Stimulated activated CD4-positive, alpha-beta T cell treated with anti-CD3 and anti-CD28 coated beads, TNF-alpha, amount 100 ng/mL, for 1 hour (primary cell): ENCODE data around the gene KLHL29.

Experiments used
- DNase-seq, 3 donors: peaks; one replicate each; pipeline ENCODE4 v3.0.0-alpha.2; 2020; ENCODE audit warnings: low read depth in 3 of 3, low spot score in 1 of 3

The KLHL29 gene

DNA sequence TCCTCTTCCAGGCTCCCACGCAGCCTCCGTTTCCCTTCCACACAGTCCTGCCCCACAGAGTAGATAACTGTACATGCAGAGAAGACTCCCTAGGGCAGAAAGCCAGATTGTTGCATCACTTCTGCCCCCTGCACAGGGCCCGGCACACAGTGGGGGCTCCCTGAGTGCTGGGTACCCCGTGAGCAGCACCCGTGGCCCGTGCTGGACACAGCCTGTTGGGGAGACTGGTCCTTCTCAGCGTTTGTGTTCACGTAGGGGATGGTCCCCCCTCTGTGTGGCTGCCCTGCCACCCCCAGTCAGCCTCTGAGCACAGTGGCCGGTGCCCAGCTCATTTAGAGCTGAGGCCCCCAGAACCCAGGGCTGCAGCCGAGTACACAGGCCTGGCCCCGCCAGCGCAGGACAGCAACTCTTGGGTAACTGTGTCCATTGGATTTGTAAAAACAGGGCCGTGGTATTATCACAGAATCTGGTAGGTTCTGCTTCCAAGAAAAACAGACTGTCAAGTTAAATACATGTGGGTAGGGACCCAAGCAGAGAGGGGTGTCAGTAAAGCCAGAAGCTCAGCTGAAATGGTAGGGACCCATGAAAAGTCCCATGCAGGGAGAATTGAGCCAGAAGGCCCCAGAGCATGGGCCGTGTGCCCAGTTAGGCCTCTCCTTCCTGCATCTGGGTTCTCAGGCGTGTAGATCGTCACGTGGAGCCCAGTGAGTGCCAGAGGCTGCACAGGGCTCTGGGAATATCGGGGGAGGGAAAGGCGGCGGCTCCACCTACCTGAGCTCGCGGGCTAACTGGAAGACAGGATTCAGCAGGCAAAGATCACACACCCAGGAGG lies 284.6 kb downstream of the KLHL29 start:
- no peak for DNase-seq

DNA sequence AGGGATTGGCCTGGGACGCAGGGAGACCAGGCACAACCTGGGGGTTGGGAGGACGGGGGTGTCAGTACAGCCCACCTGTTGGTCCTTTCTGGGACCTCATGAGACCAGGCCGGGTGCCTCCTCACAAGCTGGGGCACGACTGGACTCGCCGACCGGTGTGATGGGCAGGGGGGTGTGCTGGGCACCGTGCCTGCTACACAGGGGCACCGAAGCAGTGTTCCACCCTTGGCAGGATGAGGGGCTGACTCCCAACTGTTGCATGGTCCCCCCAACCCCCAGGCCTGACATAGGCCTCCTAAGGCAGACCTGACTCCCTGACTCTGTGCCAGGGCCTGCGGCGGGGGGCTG lies 285.2 kb downstream of the KLHL29 start:
- no peak for DNase-seq

DNA sequence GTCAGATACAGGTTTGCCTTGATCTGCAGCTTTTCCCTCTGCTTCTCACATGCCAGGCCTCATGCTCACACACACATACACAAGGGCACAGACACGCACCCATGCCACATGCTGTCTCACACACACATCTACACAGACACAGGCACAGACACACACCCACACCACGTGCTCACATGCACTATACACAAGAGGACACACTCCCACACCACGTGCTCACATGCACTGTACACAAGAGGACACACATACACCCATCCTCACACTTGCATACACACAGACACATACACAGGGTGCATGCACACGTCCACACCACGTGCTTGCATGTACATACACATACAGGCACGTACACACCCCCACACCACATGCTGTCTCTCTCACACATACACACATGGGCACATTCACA lies 288.1 kb downstream of the KLHL29 start:
- no peak for DNase-seq

DNA sequence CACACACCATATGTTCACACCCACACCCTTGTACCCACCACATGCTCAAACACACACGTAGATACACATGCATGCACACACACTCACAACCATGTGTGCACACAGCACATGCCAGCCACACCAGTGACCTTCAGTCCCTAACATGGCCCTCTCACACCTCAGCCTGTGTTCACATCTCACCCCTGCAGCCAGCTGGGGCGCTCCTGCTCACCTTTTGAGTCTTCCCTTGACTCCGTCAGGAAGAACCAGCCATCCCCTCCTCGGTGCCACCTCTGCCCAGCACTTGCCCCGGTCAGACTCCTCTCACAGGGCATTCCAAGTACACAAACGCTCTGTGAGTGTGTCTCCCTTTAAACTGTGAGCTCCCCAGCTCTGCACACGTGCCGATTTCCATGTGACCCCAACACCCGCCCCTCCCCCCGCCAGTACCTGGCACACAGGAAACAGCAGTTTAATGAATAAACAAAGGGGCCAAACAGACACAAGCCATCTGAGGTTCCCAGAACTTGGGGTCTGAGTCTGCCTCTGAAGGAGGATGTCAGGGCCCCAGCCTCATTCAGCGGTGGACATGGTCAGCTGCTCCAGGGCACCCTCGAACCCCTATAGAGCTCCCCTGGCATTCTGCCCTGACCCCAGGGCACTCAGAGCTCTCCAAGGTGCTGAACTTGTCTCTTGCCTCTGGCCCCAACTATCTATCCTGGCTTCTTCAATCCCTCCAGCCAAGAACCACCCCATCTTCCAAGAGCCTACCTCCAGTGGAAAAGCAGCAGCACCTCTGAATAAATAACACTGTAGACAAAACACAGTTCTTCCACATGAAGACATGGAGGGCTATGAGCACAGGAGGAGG lies 289.1 kb downstream of the KLHL29 start:
- DNase-seq = no peak

DNA sequence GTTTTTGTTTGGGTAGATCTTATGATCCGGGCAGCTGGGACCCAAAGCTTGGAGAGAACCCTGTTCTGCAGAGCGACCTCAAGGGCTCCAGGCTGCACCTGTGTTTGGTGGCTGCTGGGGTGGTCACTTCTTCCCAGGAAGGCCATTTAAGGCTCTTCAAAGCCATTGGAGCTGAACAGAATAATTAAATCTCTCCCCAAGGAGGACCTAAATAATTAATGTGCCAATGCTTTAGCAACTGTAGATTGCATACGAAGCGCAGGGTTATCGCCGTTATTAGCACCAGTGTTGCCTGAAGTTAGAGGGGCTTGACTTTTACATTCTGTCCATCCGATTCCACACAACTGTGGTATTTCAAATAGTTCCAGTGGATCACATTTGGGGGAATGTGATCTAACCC lies 290.5 kb downstream of the KLHL29 start:
- no peak for DNase-seq

DNA sequence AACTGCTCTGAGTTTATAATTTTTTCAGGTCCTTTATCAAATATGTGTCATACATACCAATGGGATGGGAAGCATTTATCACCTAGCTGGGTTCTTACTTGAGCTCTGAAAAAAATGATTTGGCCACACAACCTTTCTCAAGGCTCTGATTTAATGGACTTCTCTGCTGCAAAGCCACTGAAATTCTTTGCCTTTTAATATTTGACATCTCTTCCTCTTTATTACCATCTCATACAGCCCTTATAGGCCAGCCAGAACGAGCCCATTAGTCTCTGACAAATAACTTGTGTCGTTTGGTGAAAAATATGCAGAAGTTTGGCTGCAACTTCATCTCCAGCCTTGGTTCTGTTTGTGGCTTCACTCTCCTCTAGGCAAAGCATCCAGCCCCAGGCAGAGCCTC lies 292.9 kb downstream of the KLHL29 start:
- DNase-seq = no peak

DNA sequence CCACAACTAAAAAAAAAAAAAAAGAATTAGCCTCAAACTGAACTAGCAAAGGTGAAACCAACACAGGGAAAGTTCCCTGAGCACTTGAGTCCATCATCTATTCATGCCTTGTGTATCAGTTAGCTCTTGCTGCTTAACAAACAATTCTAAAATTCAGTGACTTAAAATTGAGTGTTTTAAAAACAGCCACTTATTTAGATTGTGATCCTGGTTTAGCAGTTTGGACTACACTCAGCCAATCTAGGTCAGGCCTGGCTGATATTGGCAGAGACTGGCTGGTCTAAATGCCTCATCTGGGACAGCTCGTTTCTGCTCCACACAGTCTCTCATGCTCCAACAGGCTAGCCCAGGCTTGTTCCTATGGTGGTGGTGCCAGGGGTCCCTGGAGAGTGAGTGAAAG lies 294.1 kb downstream of the KLHL29 start:
- no peak for DNase-seq

DNA sequence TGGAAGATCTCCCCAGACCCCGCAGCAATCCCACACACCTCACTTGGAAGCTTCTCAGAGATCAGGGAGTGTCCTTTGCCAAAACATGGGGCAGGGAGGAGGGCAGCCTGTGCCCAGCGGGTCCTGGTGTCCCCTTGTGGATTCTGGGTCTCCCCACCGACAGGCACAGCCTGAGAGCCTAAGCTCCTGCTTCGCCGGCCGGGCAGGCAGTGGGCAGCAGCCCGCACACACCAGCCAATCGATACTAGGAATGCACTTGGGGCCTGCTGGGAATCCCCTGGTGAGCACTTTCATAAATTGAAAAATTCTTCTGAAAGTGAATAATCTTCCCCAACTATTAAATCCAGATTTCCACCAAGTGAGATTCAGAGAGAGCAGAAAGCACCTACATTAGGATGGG lies 296.0 kb downstream of the KLHL29 start:
- no peak for DNase-seq

DNA sequence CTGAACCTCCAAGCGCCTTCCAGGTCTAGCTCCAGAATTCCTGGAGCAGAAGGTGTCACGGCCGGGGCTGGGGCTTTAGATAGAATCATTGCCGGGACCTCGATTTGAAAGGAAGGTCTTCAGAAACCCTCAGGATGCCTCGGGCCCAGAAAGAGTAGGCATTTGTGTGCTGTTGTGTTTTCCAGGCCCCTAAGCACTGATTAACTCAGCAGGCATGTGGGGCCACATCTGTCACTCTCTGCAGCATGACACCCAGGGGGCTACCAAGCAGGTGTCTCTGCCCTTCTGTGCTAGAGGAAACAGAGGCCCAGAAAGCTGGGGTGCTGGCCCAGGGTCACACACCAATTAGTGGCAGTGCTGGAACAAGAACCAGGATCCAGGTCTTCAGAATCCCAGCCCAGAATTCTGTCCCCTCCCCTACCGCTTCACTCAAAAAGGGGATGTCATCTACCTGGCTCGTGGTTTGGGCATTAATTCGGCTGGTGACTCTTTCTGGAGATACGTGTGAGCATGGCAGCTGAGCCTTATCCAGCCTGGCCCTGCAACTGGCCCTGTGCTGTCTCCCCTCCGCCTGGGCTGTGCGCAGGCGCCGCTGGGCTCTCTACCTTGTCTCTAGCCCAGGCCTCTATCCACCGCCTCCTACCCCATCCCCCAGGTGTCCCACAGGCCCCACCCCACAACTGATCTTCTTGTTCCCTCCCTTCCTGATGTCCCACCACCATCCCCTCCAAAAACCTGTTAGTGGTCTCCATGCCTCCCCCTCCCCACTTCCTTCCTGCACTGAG lies 296.6 kb downstream of the KLHL29 start:
- no peak for DNase-seq

DNA sequence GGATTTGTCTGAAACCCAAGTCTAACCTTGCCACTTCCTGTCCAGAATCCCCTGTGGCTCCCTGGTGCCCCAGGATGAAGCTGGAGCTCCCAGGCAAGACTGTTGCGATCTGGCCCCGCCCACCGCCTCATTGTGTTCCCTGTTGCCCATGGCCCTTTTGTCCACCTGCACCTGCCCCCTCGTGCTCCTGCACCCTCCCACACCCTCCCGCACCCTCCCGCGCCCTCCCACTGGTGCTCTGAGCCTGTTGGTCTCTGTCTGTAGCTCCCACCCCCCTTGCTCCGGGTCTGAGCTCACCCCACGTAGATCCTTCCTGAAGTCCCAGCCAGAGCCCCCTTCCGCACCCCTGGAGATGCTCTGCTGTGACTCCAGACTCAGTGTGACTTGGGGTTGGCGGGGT lies 297.5 kb downstream of the KLHL29 start:
- DNase-seq = no peak

DNA sequence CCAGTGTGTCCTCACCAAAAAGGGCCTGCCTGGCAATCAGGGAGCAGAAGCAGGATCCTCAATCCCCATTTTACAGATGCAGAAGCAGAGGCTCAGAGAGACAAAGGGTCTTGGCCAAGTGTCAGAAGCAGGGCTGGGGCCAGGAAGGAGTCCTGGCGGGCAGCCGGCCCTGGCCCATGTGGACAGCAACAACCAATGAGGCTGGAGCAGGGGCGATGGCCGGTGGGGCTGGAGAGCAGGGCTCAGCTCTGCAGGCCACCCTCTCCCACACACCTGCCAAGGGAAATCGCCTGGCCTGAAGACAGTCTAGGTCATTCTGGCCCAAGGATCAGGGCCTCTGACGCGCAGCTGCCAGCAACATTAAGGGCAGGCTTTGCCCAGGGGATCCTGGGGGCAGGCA lies 298.0 kb downstream of the KLHL29 start:
- no peak for DNase-seq

DNA sequence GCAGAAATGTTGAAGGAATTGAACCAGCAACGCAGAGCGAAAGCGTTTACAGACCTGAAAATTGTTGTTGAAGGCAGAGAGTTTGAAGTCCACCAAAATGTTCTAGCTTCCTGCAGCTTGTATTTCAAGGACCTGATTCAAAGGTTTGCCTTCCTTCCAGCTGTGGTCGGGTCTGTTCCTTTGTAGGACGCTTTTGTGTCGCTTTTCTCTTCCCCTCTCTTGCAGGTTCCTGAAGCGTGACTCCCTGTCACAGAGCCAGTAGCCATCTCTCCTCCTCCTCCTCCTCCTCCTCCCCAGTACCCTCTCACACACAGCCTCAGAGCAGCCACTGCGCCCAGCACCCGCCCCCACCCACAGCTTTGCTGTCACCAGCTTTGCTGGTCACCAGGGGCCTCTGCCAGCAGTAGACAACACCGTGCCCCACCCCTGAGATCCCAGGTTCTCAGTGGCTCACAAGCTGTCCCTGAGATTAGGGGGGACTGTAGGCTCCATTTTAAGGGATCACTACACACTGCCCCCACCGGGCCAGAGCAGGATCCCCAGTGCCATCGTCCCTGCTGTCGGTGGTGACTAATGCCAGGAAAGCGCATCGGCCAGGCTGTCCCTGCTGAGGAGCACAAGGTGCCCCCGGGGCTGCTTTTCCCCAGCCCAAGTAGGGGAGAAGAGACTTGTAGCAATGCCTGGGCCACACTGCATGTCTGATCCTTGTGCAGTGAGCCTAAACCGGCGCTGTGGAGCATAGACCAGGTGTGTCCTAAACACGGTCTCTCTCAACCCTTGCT lies 299.6 kb downstream of the KLHL29 start:
- no peak for DNase-seq

DNA sequence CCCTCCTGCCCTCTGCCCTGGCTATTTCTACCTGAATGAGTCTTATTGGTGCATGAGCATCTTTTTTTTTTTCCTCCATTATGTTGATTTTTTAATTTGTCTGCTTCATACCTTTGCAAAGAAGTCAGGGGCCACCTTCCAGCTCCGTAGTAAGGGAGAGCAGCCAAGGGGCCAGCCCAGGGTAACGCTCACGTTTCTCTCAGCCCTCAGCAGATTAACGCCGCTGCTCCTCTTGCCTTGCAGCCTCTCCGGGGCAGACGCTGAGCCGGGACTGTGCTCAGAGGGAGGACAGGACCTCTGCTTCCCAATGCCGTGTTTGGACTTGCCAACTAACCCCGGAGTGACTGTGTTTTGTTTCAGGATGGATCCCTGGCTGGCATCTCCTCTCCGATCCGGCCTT lies 300.2 kb downstream of the KLHL29 start:
- DNase-seq = no peak

DNA sequence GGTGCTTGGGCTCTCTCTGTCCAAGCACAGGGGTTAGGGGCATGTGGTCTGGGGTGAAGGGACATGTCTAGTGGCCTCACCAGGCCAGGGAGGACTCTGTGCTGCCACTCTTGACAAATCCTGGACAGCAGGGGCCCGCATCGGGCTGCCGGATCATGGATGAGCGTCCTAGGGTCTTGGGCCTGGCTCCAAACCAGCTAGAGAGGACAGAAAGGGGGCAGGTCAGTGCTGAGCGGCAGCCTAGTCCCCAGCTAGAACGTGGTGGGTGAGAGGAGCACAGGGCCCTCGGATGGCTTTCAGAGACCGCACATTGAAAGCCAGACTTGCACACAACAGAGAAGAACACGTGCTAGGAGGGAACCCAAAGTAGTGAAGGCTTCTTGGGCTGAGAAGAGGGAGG lies 300.7 kb downstream of the KLHL29 start:
- no peak for DNase-seq

DNA sequence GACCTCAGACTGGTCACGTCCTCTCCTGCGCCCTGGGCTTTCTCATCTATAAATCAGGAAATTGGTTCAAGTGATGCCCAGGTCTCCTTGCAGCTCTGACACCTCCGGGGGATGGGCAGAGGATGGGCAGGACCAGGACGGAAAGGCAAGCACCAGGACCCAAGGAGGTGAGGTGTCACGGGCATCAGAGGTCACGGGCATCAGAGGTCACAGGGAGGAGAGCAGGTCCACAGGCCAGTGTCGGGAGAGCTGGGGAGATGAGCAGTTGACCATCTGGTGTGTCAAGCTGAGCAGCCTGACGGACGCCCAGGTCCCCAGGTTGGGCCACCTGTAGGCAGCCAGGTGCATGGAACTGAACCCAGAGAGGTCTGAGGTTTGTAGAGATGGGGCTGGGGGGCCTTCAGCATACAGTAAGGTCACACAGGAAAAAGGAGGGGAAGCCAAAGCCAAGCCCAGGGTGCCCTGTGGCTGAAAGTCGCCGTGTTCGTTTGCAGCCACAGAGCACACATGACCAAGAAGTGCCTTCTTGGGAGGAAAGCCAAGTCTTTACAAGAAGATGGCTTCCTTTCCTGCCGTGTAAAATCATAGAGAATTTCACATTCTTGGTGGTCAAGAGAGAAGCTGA lies 301.5 kb downstream of the KLHL29 start:
- no peak for DNase-seq

DNA sequence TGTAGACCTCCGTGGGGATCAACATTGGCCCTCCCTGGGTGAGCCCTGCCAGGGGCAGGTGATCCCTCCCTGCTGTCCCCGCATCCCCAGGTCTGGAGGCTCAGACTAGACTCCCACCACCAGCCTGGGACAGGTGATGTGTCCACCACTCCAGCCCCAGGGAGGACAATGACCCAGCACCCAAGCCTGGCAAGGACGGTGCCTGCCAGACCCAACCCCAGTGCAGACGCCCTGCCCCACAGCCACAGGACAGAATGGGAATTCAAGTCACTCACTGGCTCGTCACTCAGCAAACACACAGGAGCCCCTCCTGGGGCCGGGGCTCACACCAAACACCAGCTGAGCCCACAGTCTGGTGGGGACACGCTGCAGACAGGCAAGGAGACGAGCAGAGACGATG lies 302.2 kb downstream of the KLHL29 start:
- no peak for DNase-seq

DNA sequence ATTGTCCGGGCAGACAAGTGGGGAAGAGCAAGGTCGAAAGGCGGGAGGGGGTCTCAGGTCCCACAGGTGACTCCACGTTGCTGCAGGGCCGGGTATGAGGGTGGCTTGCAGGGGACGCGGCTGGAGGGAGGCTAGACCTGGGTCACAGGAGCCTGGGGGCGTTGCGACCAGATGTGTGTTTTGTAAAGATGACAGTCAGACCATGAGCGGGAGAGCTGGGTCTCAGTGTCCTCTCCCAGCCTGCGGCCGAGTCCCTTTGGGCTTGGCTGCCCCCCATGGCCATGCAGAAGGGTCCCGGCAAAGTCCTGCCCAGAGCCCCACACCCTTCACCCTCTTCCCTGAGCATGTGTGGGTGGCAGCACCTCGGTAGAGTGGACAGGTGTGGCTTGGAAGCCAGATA lies 302.7 kb downstream of the KLHL29 start:
- DNase-seq = no peak

DNA sequence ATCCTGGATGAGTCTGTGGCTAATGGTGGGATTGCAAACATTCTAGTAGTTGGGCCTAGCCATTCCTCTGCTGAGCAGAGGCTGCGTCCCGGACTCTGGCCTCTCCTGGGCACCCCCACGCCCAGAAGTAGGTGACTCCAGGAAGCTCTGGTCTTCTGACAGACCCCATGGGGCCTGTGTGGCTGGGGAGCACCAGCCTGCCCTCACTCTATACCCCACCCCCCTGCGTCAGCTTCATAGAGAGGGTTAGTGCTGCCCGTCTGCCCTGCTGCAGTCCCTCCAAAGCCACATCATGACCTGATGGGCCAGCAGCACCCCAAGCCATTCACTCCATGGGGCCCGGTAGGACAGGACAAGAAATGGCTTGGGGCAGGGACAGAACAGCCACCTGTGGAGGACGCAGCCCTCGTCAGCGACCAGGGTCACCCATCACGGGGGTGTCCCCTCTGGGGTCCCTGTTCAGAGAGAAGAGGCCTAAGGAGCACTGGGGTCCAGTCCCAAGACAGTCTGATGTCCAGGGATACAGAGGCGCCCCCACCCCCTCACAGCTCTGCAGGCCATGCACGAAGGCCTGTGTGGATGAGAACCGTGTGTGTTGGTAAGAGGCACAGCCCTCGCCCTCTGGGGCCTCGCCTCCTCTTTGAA lies 303.6 kb downstream of the KLHL29 start:
- DNase-seq = no peak

DNA sequence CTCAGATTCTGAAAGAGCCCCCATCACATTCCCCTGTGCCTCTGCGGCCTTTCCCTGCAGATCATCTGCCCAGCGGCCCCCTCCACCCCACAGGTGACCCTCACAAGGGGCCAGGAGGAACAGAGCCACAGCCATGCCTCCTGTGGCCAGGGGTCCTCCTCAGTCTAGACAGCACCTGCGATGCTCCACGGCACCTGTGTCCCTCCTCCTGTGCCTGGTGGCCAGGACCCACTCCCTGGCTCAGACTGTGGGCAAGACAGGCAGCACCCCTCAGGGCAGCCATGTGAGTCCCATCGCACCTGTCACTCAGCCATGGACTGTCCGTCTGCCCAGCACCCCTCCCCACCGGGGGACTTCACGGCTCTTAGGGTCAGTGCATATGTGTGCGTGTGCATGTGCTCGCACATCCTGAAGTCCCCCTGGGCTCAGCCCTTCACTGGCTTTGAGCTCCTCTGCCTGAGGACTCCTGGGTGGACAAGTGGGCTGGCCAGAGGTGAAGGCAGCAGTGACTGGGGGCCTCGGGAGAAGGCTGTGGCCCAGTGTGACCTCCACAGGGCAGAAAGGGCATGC lies 304.2 kb downstream of the KLHL29 start:
- no peak for DNase-seq

DNA sequence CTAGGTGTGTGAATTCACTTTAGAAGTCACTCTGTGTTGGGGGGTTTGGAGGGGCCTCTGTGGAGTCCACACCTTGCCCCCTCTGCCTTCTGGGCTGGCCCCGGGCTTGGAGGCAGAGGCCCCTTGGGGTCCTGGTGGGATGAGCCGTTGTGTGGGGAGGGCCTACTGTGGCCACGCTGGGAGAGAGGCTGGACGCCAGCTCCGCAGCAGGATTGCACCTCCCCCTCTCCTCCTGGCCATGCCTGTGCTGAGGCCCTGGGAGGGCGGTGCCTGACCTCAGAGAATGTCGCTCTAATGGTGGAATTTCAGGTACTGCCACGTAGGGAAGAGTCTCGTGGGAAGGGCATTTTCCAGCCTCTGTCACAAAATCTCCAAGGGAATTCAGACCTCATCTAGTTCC lies 304.9 kb downstream of the KLHL29 start:
- DNase-seq = no peak
